DMS 273 treated with DMSO at 0.1 percent for 48 hours (cell line): ENCODE results near the gene ASIC4.

Experiments used
- DNase-seq: peaks from one replicate; lab custom pipeline; 2025; lab: John Stamatoyannopoulos, UW

The ASIC4 gene

GRCh38 chr2:219567131-219567530, 52.8 kb downstream of the ASIC4 start:
- DNase-seq = no peak

DNA sequence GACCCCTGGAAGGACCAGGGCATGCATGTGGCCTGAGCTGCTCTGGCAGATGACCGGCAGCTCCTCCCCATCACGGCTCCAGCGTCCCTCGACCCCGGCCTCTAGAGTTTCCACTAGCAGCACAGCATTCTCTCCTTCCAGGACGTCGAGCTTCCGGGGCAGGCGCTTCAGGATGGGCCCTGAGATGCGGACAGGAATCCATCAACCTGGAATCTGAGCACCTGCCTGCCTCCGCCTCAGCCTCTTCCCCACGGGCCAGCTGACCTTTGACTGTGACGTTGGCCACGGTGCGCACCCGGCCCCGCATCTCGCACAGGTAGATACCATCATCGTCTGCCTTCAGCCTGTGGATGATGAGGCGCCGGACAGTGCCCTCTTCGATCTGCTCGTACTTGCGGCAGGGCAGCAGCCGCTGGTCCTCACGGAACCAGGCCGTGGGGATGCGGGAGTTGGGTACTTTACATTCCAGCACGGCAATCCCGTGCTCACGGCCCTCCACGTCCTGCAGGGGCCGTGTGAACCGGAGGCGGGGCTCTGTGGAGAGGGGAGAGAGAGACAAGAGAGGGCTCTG, 53.6 kb downstream of the ASIC4 start:
- no peak for DNase-seq

- no peak for DNase-seq
Observed at GRCh38 chr2:219569041-219569440, 54.8 kb downstream of the ASIC4 start.

DNA sequence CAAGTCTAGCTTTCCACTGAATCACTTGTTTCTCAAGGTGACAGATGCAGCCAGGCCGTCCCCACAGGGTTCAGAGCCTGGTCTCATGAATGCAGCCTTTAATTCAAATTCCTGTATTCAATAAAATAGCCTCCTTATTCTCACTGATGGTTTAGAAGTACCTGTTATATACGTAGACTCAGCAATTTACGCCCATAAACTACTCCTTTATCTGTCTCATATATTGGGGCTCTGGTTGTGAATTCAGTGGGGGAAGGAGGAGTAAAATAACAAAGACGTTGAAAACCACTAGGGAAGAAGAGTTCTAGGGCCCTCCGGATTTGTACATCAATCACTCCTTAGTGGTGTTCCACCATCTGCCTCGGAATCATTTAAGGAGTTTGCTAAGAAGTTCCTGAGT, 55.4 kb downstream of the ASIC4 start:
- DNase-seq = no peak

DNA sequence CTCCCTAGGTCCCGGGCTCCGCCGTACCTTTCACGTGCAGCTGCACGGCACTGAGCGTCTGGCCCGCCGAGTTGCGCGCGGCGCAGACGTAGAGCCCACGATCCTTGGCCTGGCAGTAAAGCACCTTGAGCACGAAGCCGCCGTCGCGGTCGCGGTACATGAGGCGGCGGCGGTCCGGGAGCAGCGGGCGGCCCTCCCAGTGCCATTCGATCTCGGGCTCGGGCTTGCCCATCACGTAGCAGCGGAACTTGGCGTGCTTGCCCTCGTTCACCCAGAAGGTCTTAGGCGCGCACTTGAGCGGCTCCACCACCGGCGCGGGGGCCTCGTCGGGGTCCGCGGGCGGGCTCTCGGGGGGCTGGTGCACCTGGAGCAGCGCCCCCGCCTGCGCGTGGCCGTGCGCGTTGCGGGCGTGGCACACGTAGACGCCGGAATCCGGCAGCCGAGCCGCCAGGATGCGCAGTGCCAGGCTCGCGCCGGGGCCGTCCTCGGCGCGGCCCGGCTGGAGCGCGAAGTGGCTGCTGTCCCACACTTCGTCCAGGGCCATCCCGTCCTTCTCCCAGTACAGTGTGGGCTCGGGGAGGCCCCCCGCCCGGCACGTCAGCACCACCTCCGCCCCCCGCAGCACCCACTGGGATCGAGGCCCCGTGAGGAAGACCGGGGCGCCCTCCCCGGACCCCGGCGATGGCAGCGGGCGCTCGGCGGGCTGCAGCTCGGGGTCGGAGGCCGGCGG, 56.1 kb downstream of the ASIC4 start:
- no peak for DNase-seq

GRCh38 chr2:219570924-219571310, 56.6 kb downstream of the ASIC4 start:
- no peak for DNase-seq

GRCh38 chr2:219571311-219572236, 57.3 kb downstream of the ASIC4 start, which contains the start of gene OBSL1:
OBSL1 (minus strand) TSS chr2:219571539; CDS start chr2:219571232, 307 bp downstream.
- DNase-seq = peak; percentile 40

GRCh38 chr2:219572237-219573001, 58.1 kb downstream of the ASIC4 start, which contains the start of gene INHA:
INHA (plus strand) TSS chr2:219572310; CDS start chr2:219572375, 65 bp downstream.
- DNase-seq = no peak

DNA sequence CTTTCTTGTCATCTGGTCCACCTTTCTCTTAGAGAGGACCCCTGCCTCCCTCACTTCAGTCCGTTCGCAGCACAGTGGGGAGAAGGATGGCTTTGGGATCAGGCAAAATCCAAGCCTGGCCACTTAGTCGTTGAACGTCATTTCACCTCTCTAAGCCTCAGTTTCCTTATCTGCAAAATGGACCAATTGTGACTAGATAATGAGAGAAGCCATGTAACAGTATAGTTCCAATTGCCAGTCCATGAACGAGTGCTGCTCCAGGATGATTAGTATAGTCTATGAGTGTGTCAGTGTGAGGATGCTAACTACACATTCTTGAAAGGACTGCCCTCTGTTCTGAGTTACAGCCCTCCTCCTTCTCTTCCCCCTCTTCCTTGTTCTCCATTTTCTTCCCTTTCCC, 58.9 kb downstream of the ASIC4 start:
- peak; percentile 98 for DNase-seq

GRCh38 chr2:219574484-219575311, 60.4 kb downstream of the ASIC4 start:
- DNase-seq = no peak

GRCh38 chr2:219575566-219576504, 61.6 kb downstream of the ASIC4 start:
- no peak for DNase-seq

DNA sequence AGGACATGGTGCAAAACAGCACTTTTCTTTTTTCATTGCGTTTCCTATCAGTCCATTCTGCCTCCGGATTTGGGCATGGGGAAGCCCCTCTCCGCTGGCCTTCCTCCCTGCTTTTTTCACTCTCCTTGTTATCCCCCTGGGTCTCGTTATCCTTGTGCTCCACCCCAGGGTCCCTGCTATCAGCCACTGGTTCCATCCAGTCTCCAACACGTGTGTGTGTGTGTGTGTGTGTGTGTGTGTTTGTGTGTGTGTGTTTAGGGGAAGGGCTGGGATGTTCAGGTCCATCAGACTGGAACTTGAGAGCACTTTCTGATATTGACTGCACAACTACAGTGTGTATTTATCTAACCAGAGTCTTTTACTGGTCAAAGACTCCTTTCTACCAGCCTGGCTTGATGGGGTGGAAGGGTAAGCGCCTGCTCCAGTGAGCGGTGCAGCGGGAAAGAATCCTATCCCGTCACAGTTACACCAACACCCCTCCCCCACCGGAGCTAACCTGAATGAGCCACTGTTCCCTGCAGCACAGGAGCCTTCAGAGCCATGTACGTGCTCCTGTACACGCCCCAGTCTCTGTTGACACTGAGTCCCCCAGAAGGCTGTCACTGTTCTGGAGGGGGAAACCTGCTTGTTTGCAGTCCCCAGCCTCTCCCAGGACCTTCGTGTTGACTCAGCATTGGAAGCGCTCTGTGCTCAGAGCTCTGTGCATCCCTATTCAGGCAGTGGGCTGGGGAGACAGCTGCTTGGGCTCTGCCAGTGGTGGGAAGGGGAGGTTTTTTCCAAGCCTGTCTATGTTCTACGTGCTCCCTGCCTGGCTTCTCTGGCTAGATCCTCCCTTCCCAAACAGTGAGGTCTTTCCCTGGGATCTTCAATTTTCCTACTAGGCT, 62.5 kb downstream of the ASIC4 start:
- DNase-seq = no peak

DNA sequence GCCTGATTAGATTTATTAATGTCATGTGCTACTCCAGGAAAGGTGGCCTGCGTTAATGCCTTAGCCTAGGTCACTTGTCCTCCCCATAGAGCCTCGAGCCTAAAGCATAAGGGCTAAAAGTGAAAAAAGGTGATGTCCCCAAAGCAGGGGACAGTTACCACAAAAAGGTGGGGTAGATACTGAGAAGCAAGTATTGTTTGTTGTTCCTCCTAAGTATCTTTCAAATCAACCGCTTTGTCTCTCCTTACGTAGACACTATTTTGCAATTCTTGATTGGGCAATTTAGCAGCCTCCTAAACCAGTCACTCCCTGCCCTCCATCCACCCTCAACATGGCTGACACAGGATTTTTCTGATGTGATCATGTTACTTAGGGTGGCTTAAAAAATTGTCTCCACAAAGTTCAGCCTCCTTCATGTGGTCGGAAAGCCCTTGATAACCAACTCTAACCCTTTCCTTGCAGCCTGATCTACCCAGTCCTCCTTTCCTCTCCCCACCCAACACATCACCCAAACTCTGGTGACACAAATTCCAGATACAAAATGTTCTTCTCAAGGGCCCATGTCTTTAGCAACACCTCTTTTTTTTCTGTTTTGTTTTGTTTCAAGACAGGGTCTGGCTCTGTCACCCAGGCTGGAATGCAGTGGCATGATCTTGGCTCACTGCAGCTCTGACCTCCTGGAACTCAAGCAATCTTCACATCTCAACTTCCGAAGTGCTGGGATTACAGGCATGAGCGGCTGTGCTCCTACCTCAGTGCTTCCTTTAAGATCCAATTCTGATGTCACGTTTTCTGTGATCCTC, 64.7 kb downstream of the ASIC4 start:
- no peak for DNase-seq

DNA sequence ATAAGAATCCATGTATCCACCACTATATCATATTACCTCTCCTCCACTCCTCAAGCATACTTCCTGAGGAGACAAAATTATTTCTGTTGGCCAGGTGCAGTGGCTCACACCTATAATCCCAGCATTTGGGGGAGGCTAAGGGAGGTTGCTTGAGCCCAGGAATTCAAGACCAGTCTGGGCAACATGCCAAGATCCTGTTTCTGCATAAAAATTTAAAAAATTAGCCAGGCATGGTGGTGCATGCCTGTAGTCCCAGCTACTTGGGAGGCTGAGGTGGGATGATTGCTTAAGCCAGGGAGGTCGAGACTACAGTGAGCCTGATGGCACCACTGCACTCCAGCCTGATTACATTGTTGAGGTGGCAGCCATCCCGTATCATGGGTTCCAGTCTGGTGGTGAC, 67.1 kb downstream of the ASIC4 start:
- no peak for DNase-seq
